HG02885 (cell line): ENCODE data around the gene METTL24.

ENCODE experiments used
- ATAC-seq: cut with Tn5 transposase; IDR thresholded peaks from one replicate; pipeline ENCODE4 v1.9.1; 2021; ENCODE audit warnings: mild to moderate bottlenecking; ENCODE audit not compliant: unreplicated experiment, poor library complexity

METTL24 gene

GRCh38 chr6:110217266-110217665, 140.9 kb downstream of the METTL24 start:
- ATAC-seq = no peak

- no peak for ATAC-seq
Observed at GRCh38 chr6:110216140-110216539, 142.0 kb downstream of the METTL24 start.

DNA sequence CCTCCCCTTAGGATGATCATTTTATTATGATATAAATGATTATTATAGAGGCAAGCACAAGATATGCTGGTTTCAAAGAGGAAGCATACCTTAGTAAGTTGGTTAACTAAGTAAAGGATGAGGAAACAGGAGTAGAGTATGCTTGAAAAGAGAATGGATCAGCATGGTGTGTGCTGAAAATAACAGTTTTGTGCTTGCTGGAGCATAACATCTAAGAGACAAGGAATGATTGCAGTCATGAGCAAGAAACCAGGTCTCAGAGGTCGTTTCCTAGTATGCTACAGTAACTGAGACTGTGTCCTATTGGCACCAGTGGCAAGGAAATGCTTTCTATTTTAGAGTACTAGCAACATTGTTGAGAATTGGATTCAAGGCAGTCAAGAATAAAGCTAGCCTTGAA, 143.8 kb downstream of the METTL24 start:
- ATAC-seq = no peak

- ATAC-seq = no peak
Observed at GRCh38 chr6:110211753-110212152, 146.4 kb downstream of the METTL24 start.

GRCh38 chr6:110207652-110208051, 150.5 kb downstream of the METTL24 start:
- no peak for ATAC-seq

- ATAC-seq = no peak
Observed at GRCh38 chr6:110201151-110201884, 156.8 kb downstream of the METTL24 start.

DNA sequence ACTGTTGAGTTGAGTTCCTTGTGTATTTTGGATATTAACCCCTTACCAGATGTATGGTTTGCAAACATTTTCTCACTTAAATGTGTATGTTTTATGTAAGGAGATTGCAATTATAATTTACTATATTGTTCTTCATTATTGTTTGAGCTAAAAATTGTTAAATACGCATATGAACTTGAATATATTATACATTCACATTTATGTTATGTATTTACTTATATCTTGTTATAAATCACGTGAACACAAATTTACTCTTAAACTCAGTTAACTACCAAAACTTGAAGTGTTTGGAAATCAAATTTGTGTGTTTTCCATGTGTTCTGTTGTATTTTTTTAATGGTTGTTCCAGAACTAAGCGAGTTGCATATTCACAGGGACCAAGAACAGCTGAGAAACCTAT, 159.6 kb downstream of the METTL24 start:
- no peak for ATAC-seq

- no peak for ATAC-seq
Observed at GRCh38 chr6:110196874-110197273, 161.3 kb downstream of the METTL24 start.

GRCh38 chr6:110195639-110196038, 162.5 kb downstream of the METTL24 start:
- ATAC-seq = no peak
